Measurements from ENCODE around the gene COG4.
A peak's percentile ranks its signal among the peaks of the same experiment; 100 is the strongest.

COG4 gene

GRCh38 chr16:70526403-70526802 is 3.0 kb upstream of the COG4 start:
- no peak for DNase-seq

- DNase-seq = peak; percentile 43
Observed at GRCh38 chr16:70524399-70524825, 1.1 kb upstream of the COG4 start.

GRCh38 chr16:70523743-70524398 is 517 bp upstream of the COG4 start, which contains the start of gene SF3B3:
Gene SF3B3 (plus strand): TSS chr16:70523816. CDS start chr16:70526657, 2,841 bp downstream.
- peak; percentile 82 for DNase-seq

GRCh38 chr16:70522216-70523075 is 908 bp downstream of the COG4 start:
- no peak for DNase-seq

- no peak for DNase-seq
Observed at GRCh38 chr16:70520612-70521297, 2.6 kb downstream of the COG4 start.

- DNase-seq = no peak
Observed at GRCh38 chr16:70512456-70512855, 10.9 kb downstream of the COG4 start.

GRCh38 chr16:70511833-70512232 is 11.5 kb downstream of the COG4 start:
- DNase-seq = no peak

GRCh38 chr16:70510216-70510615 is 13.1 kb downstream of the COG4 start:
- DNase-seq = no peak

- no peak for DNase-seq
Observed at GRCh38 chr16:70508752-70509151, 14.6 kb downstream of the COG4 start.

- DNase-seq = no peak
Observed at GRCh38 chr16:70496513-70496912, 26.8 kb downstream of the COG4 start.

GRCh38 chr16:70495425-70496182 is 27.8 kb downstream of the COG4 start:
- no peak for DNase-seq

GRCh38 chr16:70494777-70495176 is 28.6 kb downstream of the COG4 start:
- DNase-seq = no peak

GRCh38 chr16:70494202-70494770 is 29.1 kb downstream of the COG4 start:
- DNase-seq = no peak

- no peak for DNase-seq
Observed at GRCh38 chr16:70493802-70494201, 29.6 kb downstream of the COG4 start.

GRCh38 chr16:70490261-70490660 is 33.1 kb downstream of the COG4 start:
- DNase-seq = no peak

GRCh38 chr16:70484867-70485266 is 38.5 kb downstream of the COG4 start:
- no peak for DNase-seq

- no peak for DNase-seq
Observed at GRCh38 chr16:70483426-70483825, 39.9 kb downstream of the COG4 start.

GRCh38 chr16:70482624-70483023 is 40.7 kb downstream of the COG4 start:
- DNase-seq = no peak

GRCh38 chr16:70481929-70482536 is 41.3 kb downstream of the COG4 start:
- DNase-seq = no peak

GRCh38 chr16:70480127-70481105 is 42.9 kb downstream of the COG4 start:
- DNase-seq = peak; percentile 3

- DNase-seq = no peak
Observed at GRCh38 chr16:70478912-70479341, 44.4 kb downstream of the COG4 start.

Data from NCI-H69 (cell line).